Measurements from ENCODE around the gene SGIP1.
"Not testable (repeated sequence)": the region's sequence is repeated elsewhere in the genome, so short reads cannot be mapped to it uniquely, and the experiment has no call there.

SGIP1 gene

GRCh38 chr1:66725885-66726665 is 192.1 kb downstream of the SGIP1 start:
- DNase-seq (ENCODE audit: insufficient read length, low spot score) (peak; percentile 19), FAIRE-seq (peak; percentile 92)

GRCh38 chr1:66728021-66728420 is 194.1 kb downstream of the SGIP1 start:
- no peak for FAIRE-seq
- DNase-seq (ENCODE audit: insufficient read length, low spot score), result no peak

- FAIRE-seq; DNase-seq (ENCODE audit: insufficient read length, low spot score): not testable (repeated sequence)
Measured at GRCh38 chr1:66728716-66729115, 194.8 kb downstream of the SGIP1 start.

- no peak for DNase-seq (ENCODE audit: insufficient read length, low spot score)
- FAIRE-seq, result no peak
Measured at GRCh38 chr1:66729119-66729518, 195.2 kb downstream of the SGIP1 start.

GRCh38 chr1:66729523-66729922 is 195.6 kb downstream of the SGIP1 start:
- no peak for FAIRE-seq
- DNase-seq (ENCODE audit: insufficient read length, low spot score), result no peak

- DNase-seq (ENCODE audit: insufficient read length, low spot score), result no peak
Measured at GRCh38 chr1:66730462-66730861, 196.5 kb downstream of the SGIP1 start.

GRCh38 chr1:66731170-66731865 is 197.4 kb downstream of the SGIP1 start:
- no peak for FAIRE-seq
- DNase-seq (ENCODE audit: insufficient read length, low spot score), result no peak

More at GRCh38 chr1:66730462-66730861, 196.5 kb downstream of the SGIP1 start:
- no peak for FAIRE-seq

GRCh38 chr1:66732407-66733166 is 198.6 kb downstream of the SGIP1 start:
- DNase-seq (ENCODE audit: insufficient read length, low spot score), result no peak
- FAIRE-seq, result no peak

- no peak for DNase-seq (ENCODE audit: insufficient read length, low spot score)
- no peak for FAIRE-seq
Measured at GRCh38 chr1:66733348-66734017, 199.5 kb downstream of the SGIP1 start.

- FAIRE-seq; DNase-seq (ENCODE audit: insufficient read length, low spot score): not testable (repeated sequence)
Measured at GRCh38 chr1:66734531-66734930, 200.6 kb downstream of the SGIP1 start.

GRCh38 chr1:66737836-66738235 is 203.9 kb downstream of the SGIP1 start:
- FAIRE-seq (no peak), DNase-seq (ENCODE audit: insufficient read length, low spot score) (no peak)

GRCh38 chr1:66739401-66740157 is 205.6 kb downstream of the SGIP1 start:
- DNase-seq (ENCODE audit: insufficient read length, low spot score), result no peak
- peak; percentile 82 for FAIRE-seq

GRCh38 chr1:66745451-66745850 is 211.5 kb downstream of the SGIP1 start:
- FAIRE-seq (no peak), DNase-seq (ENCODE audit: insufficient read length, low spot score) (no peak)

- FAIRE-seq, result no peak
- DNase-seq (ENCODE audit: insufficient read length, low spot score), result no peak
Measured at GRCh38 chr1:66747501-66747900, 213.5 kb downstream of the SGIP1 start.

GRCh38 chr1:66750577-66750976 is 216.6 kb downstream of the SGIP1 start:
- DNase-seq (ENCODE audit: insufficient read length, low spot score) (no peak), FAIRE-seq (no peak)

GRCh38 chr1:66751160-66751559 is 217.2 kb downstream of the SGIP1 start:
- DNase-seq (ENCODE audit: insufficient read length, low spot score), result no peak
- no peak for FAIRE-seq

- FAIRE-seq, result no peak
- no peak for DNase-seq (ENCODE audit: insufficient read length, low spot score)
Measured at GRCh38 chr1:66752000-66752592, 218.1 kb downstream of the SGIP1 start, which contains the start of gene DYNLT5. TSS of gene DYNLT5 (plus strand) at chr1:66752459. CDS start at chr1:66754659, 2,200 bp downstream.

- DNase-seq (ENCODE audit: insufficient read length, low spot score) (no peak), FAIRE-seq (no peak)
Measured at GRCh38 chr1:66752671-66753371, 218.9 kb downstream of the SGIP1 start.

- no peak for FAIRE-seq
Measured at GRCh38 chr1:66757722-66758240, 223.8 kb downstream of the SGIP1 start.

More at GRCh38 chr1:66757722-66758240, 223.8 kb downstream of the SGIP1 start:
- no peak for DNase-seq (ENCODE audit: insufficient read length, low spot score)
